HepG2 (cell line): ENCODE data around the gene SLC35B2. TPM values are rescaled to one million over a fixed set of nuclear protein-coding genes. Genes with fewer than 3 reads are reported as not detected.
A peak's percentile ranks its signal among the peaks of the same experiment; 100 is the strongest.

ENCODE experiments used
- ARID5B ChIP-seq: IDR thresholded peaks from 2 replicates; pipeline ENCODE4 v1.4.0; 2020; ENCODE audit warnings: mild to moderate bottlenecking, missing genetic modification reagents
- CBFB ChIP-seq: sonication (generic); formaldehyde crosslinking; IDR thresholded peaks from 2 replicates; pipeline ENCODE4 v1.4.0; 2020; ENCODE audit warnings: missing genetic modification reagents
- ELF4 ChIP-seq: sonication (generic); formaldehyde crosslinking; IDR thresholded peaks from 2 replicates; pipeline ENCODE4 v1.5.0; 2020; ENCODE audit warnings: missing genetic modification reagents, mild to moderate bottlenecking, moderate library complexity, borderline replicate concordance
- MTA1 ChIP-seq: sonication (generic); formaldehyde crosslinking; IDR thresholded peaks from 2 replicates; pipeline ENCODE4 v1.4.0; 2020; ENCODE audit warnings: missing genetic modification reagents, mild to moderate bottlenecking, borderline replicate concordance
- MXD3 ChIP-seq: IDR thresholded peaks from 2 replicates; pipeline ENCODE4 v1.6.1; 2016; ENCODE audit warnings: mild to moderate bottlenecking, missing biosample characterization, missing genetic modification reagents
- MZF1 ChIP-seq: sonication (generic); formaldehyde crosslinking; IDR thresholded peaks from 2 replicates; pipeline ENCODE4 v1.8.1; 2023; ENCODE audit warnings: mild to moderate bottlenecking, missing genetic modification reagents, borderline replicate concordance
- RARG ChIP-seq: sonication (generic); formaldehyde crosslinking; IDR thresholded peaks from 2 replicates; pipeline ENCODE4 v1.4.0; 2020; ENCODE audit warnings: low read depth, mild to moderate bottlenecking, missing genetic modification reagents
- STAT5B ChIP-seq: sonication (generic); formaldehyde crosslinking; IDR thresholded peaks from 2 replicates; pipeline ENCODE4 v1.4.0; 2020; ENCODE audit warnings: missing genetic modification reagents
- TAF15 ChIP-seq: fragments of 200-400 bp; formaldehyde crosslinking; IDR thresholded peaks from one replicate; pipeline ENCODE4 v1.6.1; 2018; ENCODE audit warnings: mild to moderate bottlenecking, low read depth, low read length; ENCODE audit not compliant: poor library complexity, severe bottlenecking
- TEAD3 ChIP-seq: optimal IDR thresholded peaks from 2 replicates; pipeline ENCODE3; 2016; ENCODE audit warnings: borderline replicate concordance
- TRIM24 ChIP-seq: sonication (generic); formaldehyde crosslinking; IDR thresholded peaks from 2 replicates; pipeline ENCODE4 v1.8.0; 2022; ENCODE audit warnings: mild to moderate bottlenecking, missing genetic modification reagents
- ZKSCAN1 ChIP-seq: fragments of 150-350 bp; IDR thresholded peaks from 2 replicates; pipeline ENCODE4 v1.6.1; 2014; ENCODE audit warnings: low read length
- ZNF160 ChIP-seq: sonication (generic); formaldehyde crosslinking; IDR thresholded peaks from 2 replicates; pipeline ENCODE4 v1.8.0; 2022; ENCODE audit warnings: mild to moderate bottlenecking, inconsistent platforms, missing genetic modification reagents
- ZNF496 ChIP-seq: sonication (generic); formaldehyde crosslinking; IDR thresholded peaks from 2 replicates; pipeline ENCODE4 v1.8.1; 2023; ENCODE audit warnings: mild to moderate bottlenecking, moderate library complexity, missing genetic modification reagents; ENCODE audit not compliant: insufficient replicate concordance
- ZNF678 ChIP-seq: sonication (generic); formaldehyde crosslinking; IDR thresholded peaks from 2 replicates; pipeline ENCODE4 v1.4.0; 2020; ENCODE audit warnings: mild to moderate bottlenecking, missing genetic modification reagents
- ZNF770 ChIP-seq: sonication (generic); formaldehyde crosslinking; IDR thresholded peaks from 2 replicates; pipeline ENCODE4 v1.5.0; 2020; ENCODE audit warnings: mild to moderate bottlenecking, missing genetic modification reagents
- ZSCAN12 ChIP-seq: sonication (generic); formaldehyde crosslinking; IDR thresholded peaks from 2 replicates; pipeline ENCODE4 v1.9.0; 2021; ENCODE audit warnings: mild to moderate bottlenecking, missing genetic modification reagents
- polyA plus RNA-seq, 8 experiments: library from polyadenylated mRNA; depleted of rRNA in 3 of 8; stranded (reverse) in 7 of 8; unstranded in 1 of 8; fragments of >200 nt; fragmentation: Illumina TruSeq in 4 of 8; extraction: Trizol in 4 of 8; gene quantifications; 2 replicates each; pipeline versions ENCODE4 v1.2.1 to v1.2.3, GENCODE V29; 2011 to 2016; ENCODE audit warnings: low read depth in 4 of 8, missing spikeins in 1 of 8, mixed read lengths in 1 of 8; ENCODE audit not compliant: insufficient read depth in 1 of 8
- total RNA-seq, 5 experiments: library from RNA; depleted of rRNA; stranded (reverse); fragments of >200 nt; fragmentation: Illumina TruSeq; extraction: Trizol; gene quantifications; 2 replicates each; pipeline ENCODE4 v1.2.3, GENCODE V29; 2016; ENCODE audit warnings: low read depth in 1 of 5
- TF ChIP-seq, protein P1 (sequence below): sonication (generic); formaldehyde crosslinking; IDR thresholded peaks from 2 replicates; pipeline ENCODE4 v1.4.0; 2020; ENCODE audit warnings: missing genetic modification reagents

SLC35B2 gene
- total and polyA plus RNA-seq, 2 of the 13 experiments (the other 11 are each of a cell fraction or from before 2014, with no cell fraction given), result 61.1 to 148 TPM

DNA sequence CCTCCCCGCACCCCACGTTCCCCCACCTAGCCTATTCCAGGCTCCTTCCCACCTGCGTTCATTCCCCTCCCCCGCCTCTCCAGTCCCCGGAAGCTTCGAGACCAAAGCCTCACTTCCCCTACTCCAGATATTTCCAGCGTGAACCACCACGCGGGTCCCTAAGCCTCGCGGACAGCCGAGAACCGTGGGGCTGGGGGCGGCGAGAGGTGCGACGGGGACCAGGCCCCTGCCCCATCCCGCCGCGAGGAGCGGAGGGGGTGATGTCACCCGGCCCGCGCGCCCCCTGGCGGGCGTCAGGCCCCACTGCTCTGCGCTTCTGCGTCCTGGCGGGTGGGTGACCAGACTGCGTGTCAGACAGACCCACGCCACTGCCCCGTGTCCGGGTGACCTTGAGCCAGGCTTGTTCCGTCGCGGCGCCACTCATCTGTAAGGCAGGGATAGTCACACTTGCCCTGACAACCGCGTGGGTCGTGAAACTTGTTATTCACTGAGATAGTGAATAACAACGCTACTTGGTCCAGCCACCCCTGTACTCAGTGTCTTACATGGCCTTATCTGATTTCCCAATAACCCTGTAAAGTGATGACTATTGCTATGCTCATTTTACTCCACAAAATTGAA is 19.4 kb downstream of the SLC35B2 start (continued):
- TF ChIP-seq ZSCAN12 (CRISPR knock-in tag) (no peak), ZNF496 (no peak), ELF4 (CRISPR knock-in tag) (0 out of 2 replicates have a peak, but pooled peaks have one; percentile 9), ZNF770 (CRISPR knock-in tag) (no peak), ZNF678 (CRISPR knock-in tag) (0 out of 2 replicates have a peak, but pooled peaks have one; percentile 62), MXD3 (CRISPR knock-in tag) (peak; percentile 77; the same call in 1 of the 2 replicates), TAF15 (peak; percentile 90), CBFB (CRISPR knock-in tag) (peak; percentile 67; the same call in 1 of the 2 replicates), ZNF160 (CRISPR knock-in tag) (no peak), RARG (no peak), ARID5B (CRISPR knock-in tag) (peak; percentile 48; the same call in 1 of the 2 replicates), TEAD3 (CRISPR knock-in tag) (no peak), ZKSCAN1 (no peak), MTA1 (CRISPR knock-in tag) (peak; percentile 82), STAT5B (no peak), TRIM24 (CRISPR knock-in tag) (no peak), MZF1 (CRISPR knock-in tag) (no peak)
- TF ChIP-seq, protein P1, sequence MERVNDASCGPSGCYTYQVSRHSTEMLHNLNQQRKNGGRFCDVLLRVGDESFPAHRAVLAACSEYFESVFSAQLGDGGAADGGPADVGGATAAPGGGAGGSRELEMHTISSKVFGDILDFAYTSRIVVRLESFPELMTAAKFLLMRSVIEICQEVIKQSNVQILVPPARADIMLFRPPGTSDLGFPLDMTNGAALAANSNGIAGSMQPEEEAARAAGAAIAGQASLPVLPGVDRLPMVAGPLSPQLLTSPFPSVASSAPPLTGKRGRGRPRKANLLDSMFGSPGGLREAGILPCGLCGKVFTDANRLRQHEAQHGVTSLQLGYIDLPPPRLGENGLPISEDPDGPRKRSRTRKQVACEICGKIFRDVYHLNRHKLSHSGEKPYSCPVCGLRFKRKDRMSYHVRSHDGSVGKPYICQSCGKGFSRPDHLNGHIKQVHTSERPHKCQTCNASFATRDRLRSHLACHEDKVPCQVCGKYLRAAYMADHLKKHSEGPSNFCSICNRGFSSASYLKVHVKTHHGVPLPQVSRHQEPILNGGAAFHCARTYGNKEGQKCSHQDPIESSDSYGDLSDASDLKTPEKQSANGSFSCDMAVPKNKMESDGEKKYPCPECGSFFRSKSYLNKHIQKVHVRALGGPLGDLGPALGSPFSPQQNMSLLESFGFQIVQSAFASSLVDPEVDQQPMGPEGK (CRISPR knock-in tag), result peak; percentile 87
